ENCODE results near the gene ZNF470. TPM values are rescaled to one million over a fixed set of nuclear protein-coding genes. Genes with fewer than 3 reads are reported as not detected.

ZNF470 gene
- total RNA-seq = 1 to 10 TPM; 2.0 to 3.0 (median 2.5) TPM

DNA sequence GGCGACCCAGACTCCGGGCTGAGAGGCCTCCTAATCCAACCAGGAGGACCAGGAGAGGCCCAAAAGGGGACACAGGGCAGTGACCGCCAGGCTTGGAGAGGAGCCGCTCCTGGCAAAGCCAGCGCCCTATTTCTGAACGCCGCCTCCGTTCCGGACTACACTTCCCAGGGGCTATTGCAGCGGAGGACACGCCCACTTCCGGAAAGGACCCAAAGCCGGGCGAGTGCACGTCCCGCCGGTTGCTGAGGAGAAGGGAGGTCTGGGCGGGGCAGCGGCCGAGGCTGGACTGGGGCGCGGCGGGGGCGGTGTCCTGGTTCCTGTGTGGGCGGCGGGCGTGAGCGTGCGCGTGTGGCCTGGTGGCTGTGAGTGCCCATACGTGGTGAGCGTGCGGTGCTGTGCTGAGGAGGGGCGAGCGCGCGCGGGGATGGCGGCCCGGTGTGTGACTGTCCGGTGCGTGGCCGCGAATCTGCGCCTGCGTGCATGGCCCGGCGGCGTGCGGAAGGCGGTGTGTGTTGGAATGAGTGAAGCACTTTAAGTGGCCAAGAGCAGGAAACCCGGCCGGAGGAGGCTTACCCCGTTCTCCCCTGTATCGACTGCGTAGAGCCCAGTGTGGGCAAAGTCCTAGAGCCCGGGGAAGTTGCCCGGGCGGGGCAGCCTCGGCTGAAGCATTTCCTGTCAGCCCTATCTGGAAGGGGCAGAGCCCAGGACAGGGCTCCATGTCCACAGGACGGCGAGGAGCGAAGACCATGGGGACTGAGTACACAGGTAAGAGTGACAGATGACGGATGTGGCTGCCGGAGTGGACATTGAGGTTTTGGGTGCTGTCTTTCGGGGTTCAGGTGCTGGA is at the start of gene ZNF470:
ZNF470 (plus strand) TSS at position 195 of the 847 bp plus-strand sequence. CDS start 2,844 bp downstream, outside the sequence.
- ATAC-seq (ENCODE audit: low FRiP score) (peak; percentile 98), DNase-seq (ENCODE audit: low spot score) (peak; percentile 91)
- TF ChIP-seq, protein P1, sequence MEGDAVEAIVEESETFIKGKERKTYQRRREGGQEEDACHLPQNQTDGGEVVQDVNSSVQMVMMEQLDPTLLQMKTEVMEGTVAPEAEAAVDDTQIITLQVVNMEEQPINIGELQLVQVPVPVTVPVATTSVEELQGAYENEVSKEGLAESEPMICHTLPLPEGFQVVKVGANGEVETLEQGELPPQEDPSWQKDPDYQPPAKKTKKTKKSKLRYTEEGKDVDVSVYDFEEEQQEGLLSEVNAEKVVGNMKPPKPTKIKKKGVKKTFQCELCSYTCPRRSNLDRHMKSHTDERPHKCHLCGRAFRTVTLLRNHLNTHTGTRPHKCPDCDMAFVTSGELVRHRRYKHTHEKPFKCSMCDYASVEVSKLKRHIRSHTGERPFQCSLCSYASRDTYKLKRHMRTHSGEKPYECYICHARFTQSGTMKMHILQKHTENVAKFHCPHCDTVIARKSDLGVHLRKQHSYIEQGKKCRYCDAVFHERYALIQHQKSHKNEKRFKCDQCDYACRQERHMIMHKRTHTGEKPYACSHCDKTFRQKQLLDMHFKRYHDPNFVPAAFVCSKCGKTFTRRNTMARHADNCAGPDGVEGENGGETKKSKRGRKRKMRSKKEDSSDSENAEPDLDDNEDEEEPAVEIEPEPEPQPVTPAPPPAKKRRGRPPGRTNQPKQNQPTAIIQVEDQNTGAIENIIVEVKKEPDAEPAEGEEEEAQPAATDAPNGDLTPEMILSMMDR (IDR thresholded peaks at IDR 0.05) = no peak

DNA sequence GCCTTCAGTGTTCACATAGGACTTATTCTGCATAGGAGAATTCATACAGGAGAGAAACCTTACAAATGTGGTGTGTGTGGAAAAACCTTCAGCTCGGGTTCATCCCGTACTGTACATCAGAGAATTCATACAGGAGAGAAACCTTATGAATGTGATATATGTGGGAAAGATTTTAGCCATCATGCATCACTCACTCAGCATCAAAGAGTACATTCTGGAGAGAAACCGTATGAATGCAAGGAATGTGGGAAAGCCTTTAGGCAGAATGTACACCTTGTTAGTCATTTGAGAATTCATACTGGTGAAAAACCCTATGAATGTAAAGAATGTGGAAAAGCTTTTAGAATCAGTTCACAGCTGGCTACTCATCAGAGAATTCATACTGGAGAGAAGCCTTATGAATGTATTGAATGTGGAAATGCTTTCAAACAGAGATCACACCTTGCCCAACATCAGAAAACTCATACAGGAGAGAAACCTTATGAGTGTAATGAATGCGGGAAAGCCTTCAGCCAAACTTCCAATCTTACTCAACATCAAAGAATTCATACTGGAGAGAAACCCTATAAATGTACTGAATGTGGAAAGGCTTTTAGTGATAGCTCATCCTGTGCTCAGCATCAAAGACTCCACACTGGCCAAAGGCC is 41.9 kb upstream of the ZNF470 start:
- DNase-seq (ENCODE audit: low spot score) = no peak
- TF ChIP-seq, protein P1 (IDR thresholded peaks at IDR 0.05) = no peak
- no peak for ATAC-seq (ENCODE audit: low FRiP score)

DNA sequence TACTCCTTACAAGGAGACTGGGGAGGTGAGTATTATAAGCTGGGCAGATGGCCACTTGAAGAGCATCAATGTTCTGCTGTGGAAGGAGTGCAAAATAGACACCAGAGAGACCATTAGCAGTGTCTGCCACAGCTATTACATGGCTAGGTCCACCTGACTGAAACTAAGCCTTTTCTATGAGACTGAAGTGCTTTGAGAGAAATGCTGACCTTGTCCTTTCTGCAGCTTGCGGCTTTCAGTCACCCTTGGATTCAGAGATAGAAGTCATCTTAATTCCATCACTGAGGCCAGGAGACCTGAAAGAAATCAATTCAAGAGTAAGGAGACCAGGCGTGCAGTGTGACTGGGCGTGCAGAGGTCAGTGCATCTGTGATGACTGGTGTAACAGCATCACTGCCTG is 29.8 kb upstream of the ZNF470 start:
- no peak for ATAC-seq (ENCODE audit: low FRiP score)
- TF ChIP-seq, protein P1 (IDR thresholded peaks at IDR 0.05) = no peak
- no peak for DNase-seq (ENCODE audit: low spot score)

DNA sequence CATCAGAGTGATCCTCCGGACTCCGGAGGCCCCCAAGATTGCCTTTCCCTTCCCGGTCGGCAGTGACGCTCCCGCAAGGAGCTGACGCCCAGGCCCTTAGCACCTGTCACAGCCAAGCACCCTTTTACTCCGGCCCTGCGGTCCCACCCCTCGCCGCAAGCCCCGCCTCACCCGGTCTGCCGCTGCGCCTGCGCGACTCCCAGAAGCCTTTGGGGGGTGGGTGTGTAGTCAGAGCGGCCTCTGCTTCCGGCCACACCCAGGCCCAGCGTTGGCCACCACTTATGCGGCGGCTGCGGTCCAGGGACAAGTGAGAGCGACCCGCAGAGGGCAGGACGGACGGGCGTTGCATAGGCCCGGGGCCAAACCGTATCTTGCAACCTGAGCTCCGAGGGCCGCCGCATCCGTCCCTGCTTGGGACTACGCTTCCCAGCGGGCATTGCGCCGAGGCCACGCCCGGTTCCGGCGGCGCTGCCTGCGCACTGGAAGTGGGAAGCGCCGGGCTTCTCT is 29.0 kb upstream of the ZNF470 start:
- TF ChIP-seq, protein P1 (IDR thresholded peaks at IDR 0.05) = no peak
- peak; percentile 99 for ATAC-seq (ENCODE audit: low FRiP score)
- DNase-seq (ENCODE audit: low spot score) = peak; percentile 59

DNA sequence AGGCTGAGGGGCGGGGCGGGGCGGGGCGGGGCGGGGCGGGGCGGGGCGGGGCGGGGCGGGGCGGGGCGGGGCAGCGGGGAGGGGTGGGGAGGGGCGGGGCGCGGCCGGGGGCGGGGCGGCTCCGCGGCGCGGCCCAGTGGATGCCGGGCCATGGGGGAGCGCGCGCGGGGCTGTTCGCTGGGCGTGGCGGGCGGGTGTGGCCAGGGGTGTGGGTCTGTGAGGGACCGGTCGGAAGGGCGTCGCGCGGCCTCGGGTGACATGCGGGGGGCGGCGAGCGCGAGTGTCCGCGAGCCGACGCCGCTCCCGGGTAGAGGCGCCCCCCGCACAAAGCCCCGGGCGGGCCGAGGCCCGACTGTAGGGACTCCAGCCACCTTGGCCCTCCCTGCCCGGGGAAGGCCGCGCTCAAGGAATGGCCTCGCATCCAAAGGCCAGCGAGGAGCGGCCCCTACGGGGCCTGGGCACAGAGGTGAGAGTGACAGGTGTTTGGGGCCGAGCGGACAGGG is 28.5 kb upstream of the ZNF470 start, which contains the start of gene ZFP28:
ZFP28 (plus strand) TSS at position 188 of the 503 bp plus-strand sequence; CDS start at position 259, 71 bp downstream.
- ATAC-seq (ENCODE audit: low FRiP score) (peak; percentile 78), DNase-seq (ENCODE audit: low spot score) (peak; percentile 50)
- TF ChIP-seq, protein P1 (IDR thresholded peaks at IDR 0.05) = no peak

DNA sequence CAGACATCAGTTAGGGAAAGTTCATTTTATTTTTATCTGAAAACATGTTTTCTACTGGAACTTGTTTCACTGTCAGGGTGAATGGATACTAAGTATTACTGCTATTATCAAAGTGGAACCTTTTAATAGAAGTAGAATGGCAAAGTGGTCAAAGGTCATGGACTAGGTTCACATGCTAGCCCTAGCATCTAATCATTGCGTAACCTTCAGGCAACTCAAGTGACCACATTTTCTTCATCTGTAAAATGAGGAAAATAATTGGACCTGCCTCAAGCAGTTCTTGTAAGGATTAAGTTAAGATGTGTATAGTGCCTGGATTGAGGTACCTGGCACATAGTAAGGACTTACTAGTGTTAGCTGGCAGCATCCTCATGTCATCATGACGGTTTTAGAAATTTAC is 23.5 kb upstream of the ZNF470 start:
- TF ChIP-seq, protein P1 (IDR thresholded peaks at IDR 0.05) = no peak
- ATAC-seq (ENCODE audit: low FRiP score) = no peak
- DNase-seq (ENCODE audit: low spot score) = no peak
